Tibial nerve (tissue), 4 donors: Measurements from ENCODE around the gene FILIP1. TPM values are rescaled to one million over a fixed set of nuclear protein-coding genes. Genes with fewer than 3 reads are reported as not detected.
A peak's percentile ranks its signal among the peaks of the same experiment; 100 is the strongest.

Source experiments
- DNase-seq, 2 donors: peaks; one replicate each; pipeline ENCODE4 v3.0.0-alpha.2; 2019; ENCODE audit warnings: low spot score in 2 of 2
- H3K27ac ChIP-seq, 4 donors: fragments of 200-600 bp; sonication (generic) in 3 of 4; one replicate each; pipeline ENCODE4 v1.5.1; 2017 to 2019; ENCODE audit warnings: mild to moderate bottlenecking in 1 of 4
- H3K27me3 ChIP-seq, 2 donors: fragments of 200-600 bp; sonication (generic) in 1 of 2; one replicate each; pipeline versions ENCODE4 v1.5.1 to v1.6.0; 2017 to 2019
- H3K36me3 ChIP-seq, 3 donors: fragments of 200-600 bp; sonication (generic); one replicate each; pipeline ENCODE4 v1.5.1; 2018 to 2019
- H3K4me1 ChIP-seq, 4 donors: fragments of 200-600 bp; sonication (generic) in 3 of 4; one replicate each; pipeline ENCODE4 v1.5.1; 2017 to 2019
- H3K4me3 ChIP-seq, 4 donors: fragments of 200-600 bp; sonication (generic) in 3 of 4; one replicate each; pipeline ENCODE4 v1.5.1; 2017 to 2019; ENCODE audit warnings: mild to moderate bottlenecking in 1 of 4, moderate library complexity in 1 of 4
- H3K9me3 ChIP-seq, 4 donors: fragments of 200-600 bp; sonication (generic) in 3 of 4; one replicate each; pipeline ENCODE4 v1.5.1; 2017 to 2019
- CTCF ChIP-seq, 5 experiments: fragments of 200-600 bp in 3 of 5; fragments of 450-650 bp in 2 of 5; sonication (generic) in 3 of 5; IDR thresholded peaks; one replicate each; pipeline ENCODE4 v1.5.1; 2016 to 2019; ENCODE audit warnings: antibody characterized with exemption in 5 of 5, mild to moderate bottlenecking in 3 of 5, moderate library complexity in 2 of 5
- EP300 ChIP-seq, 2 donors: sonication (generic); formaldehyde crosslinking; IDR thresholded peaks; one replicate each; pipeline ENCODE4 v1.6.1; 2017; ENCODE audit warnings: antibody characterized with exemption in 2 of 2, mild to moderate bottlenecking in 1 of 2
- POLR2A ChIP-seq, 2 donors: fragments of 450-650 bp; IDR thresholded peaks; one replicate each; pipeline ENCODE4 v1.6.1; 2017; ENCODE audit warnings: antibody characterized with exemption in 2 of 2, mild to moderate bottlenecking in 2 of 2, moderate library complexity in 2 of 2
- WGBS, 2 donors: methylation state at CpG; one replicate each; pipeline ENCODE4 v1.1.5; 2018; 5-methylcytosine and 5-hydroxymethylcytosine counted together
- total RNA-seq, 4 donors: library from RNA; depleted of rRNA; stranded (reverse); fragments of >200 nt; gene quantifications; one replicate each; pipeline ENCODE4 v1.1.0, GENCODE V29; 2016

FILIP1 gene
- total RNA-seq, 4 donors from 2014 or later, result 6.0 to 16.3 (median 13.3) TPM

DNA sequence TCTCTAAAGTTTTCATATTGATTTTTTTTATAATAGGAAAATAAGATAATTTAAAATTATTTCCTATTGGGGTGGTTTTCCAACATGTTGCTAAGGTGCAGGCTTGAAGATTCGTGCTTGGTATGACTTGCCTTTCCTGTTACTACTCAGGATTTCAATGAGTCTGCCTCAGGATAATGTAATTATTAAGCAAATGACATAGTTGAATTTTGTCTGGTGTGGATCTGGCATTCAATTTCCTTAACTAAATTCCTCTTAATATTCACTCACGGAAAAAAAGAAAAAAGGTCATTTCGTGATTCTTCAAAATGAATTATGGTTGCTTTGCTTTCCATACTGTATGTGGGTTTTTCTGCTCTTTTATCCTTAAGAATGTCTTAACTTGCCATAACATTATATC, 9.3 kb upstream of the FILIP1 start:
- TF ChIP-seq POLR2A (IDR thresholded peaks at IDR 0.05) (no peak), EP300 (IDR thresholded peaks at IDR 0.05) (no peak), CTCF (IDR thresholded peaks at IDR 0.05) (no peak)
- peak overlapping the region in 1 of 4 donors; percentile 8 for H3K27ac ChIP-seq
- DNase-seq, result no peak
- H3K4me3 ChIP-seq, result no peak overlapping the region
- peaks cover 0 to 4% (median 0%) of the 10 kb centered on the region in 4 donors for H3K9me3 ChIP-seq
- 51 to 58% methylated on average over 3 of the region's 3 CpGs for WGBS, 2 donors
- H3K36me3 ChIP-seq, result no peaks in the 10 kb centered on the region
- H3K4me1 ChIP-seq, result peaks cover 0 to 12% (median 2%) of the 10 kb centered on the region in 4 donors
- H3K27me3 ChIP-seq, result no peaks in the 10 kb centered on the region

DNA sequence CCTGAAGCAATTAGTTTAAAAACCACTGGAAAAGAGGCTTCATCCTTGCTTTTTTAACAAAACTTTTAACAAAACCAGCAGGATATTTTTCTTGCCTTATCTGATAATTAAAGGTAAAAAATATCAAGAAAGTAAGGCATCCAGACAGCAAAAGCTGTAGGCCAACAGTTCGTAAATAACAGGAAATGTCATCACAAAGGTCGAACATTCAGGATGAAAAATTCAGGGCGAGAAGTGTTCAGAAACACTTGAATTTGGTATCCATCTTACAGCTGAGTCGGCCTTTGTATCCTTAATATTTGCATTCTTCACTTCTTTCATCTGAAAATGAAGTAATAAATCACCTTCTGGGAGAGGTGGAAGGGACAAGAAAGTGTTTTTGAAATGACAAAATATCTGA, 8.2 kb upstream of the FILIP1 start:
- H3K4me3 ChIP-seq, result no peak overlapping the region
- H3K36me3 ChIP-seq, result no peaks in the 10 kb centered on the region
- no peak overlapping the region for H3K27ac ChIP-seq
- TF ChIP-seq EP300 (IDR thresholded peaks at IDR 0.05) (no peak), POLR2A (IDR thresholded peaks at IDR 0.05) (no peak), CTCF (IDR thresholded peaks at IDR 0.05) (no peak)
- peaks cover 0 to 12% (median 2%) of the 10 kb centered on the region in 4 donors for H3K4me1 ChIP-seq
- H3K9me3 ChIP-seq, result no peaks in the 10 kb centered on the region
- no peaks in the 10 kb centered on the region for H3K27me3 ChIP-seq
- no peak for DNase-seq
- WGBS, 2 donors, result 57 to 60% methylated on average over 4 of the region's 4 CpGs

DNA sequence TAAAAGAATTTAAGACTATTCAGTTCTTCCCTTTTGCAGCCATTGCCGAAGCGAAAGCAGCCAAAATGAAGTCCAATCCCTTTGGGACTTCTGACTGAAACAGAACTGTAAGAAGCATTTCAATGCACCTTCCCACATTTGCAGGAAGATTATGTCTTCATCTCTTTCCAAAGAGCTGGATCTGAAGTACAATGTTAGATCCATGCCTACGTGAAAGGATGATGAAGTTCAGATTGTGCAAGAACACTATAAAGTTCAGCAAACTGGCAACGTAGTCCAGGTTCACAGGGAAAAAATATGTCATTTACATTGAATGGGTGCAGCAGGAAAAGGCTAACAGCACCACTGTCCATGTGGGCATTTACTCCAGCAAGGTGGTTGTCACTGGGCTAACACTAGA, 6.0 kb upstream of the FILIP1 start:
- Histone ChIP-seq H3K9me3 (no peaks in the 10 kb centered on the region), H3K4me3 (no peak overlapping the region), H3K4me1 (peaks cover 0 to 17% (median 2%) of the 10 kb centered on the region in 4 donors), H3K27me3 (no peaks in the 10 kb centered on the region), H3K36me3 (no peaks in the 10 kb centered on the region), H3K27ac (no peak overlapping the region)
- TF ChIP-seq CTCF (IDR thresholded peaks at IDR 0.05) (no peak), POLR2A (IDR thresholded peaks at IDR 0.05) (no peak), EP300 (IDR thresholded peaks at IDR 0.05) (no peak)
- no peak for DNase-seq
- 64 to 85% methylated on average over 4 of the region's 4 CpGs for WGBS, 2 donors

DNA sequence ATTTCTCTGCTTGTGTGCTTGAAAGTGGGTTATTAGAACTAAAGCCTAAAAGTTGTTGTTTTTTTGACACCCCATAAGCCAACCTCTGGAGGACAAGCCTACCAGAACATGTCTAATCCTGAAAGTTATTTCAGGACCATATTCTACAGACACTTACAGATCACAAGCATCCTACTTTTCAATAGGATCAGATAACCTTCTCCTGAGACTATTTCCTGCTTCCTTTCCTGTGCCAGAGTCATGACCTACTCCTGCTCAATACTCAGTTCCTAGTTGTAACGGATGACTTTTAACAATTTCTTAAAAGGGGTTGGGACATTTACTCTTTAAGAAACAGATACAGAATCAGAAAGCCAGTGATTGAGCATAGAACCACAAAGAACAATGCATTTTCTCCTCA, 5.3 kb upstream of the FILIP1 start:
- Histone ChIP-seq H3K9me3 (no peaks in the 10 kb centered on the region), H3K4me3 (no peak overlapping the region), H3K4me1 (peaks cover 0 to 20% (median 2%) of the 10 kb centered on the region in 4 donors), H3K27ac (no peak overlapping the region), H3K27me3 (no peaks in the 10 kb centered on the region), H3K36me3 (no peaks in the 10 kb centered on the region)
- DNase-seq, result no peak
- TF ChIP-seq CTCF (IDR thresholded peaks at IDR 0.05), result no peak
- WGBS, 2 donors, result 75 to 89% methylated on average over 1 of the region's 1 CpG

GRCh38 chr6:75497994-75498393, 4.4 kb upstream of the FILIP1 start:
- Histone ChIP-seq H3K27me3 (no peaks in the 10 kb centered on the region), H3K9me3 (no peaks in the 10 kb centered on the region), H3K4me3 (no peak overlapping the region), H3K4me1 (peaks cover 0 to 19% (median 1%) of the 10 kb centered on the region in 4 donors), H3K27ac (no peak overlapping the region), H3K36me3 (no peaks in the 10 kb centered on the region)
- WGBS, 2 donors, result 51 to 55% methylated on average over 3 of the region's 3 CpGs
- DNase-seq, result no peak
- TF ChIP-seq EP300 (IDR thresholded peaks at IDR 0.05), result no peak
- no peak for TF ChIP-seq POLR2A (IDR thresholded peaks at IDR 0.05)
- no peak for TF ChIP-seq CTCF (IDR thresholded peaks at IDR 0.05)
